Epithelial cell of esophagus (primary cell): ENCODE results near the gene ADGRG2.
A peak's percentile ranks its signal among the peaks of the same experiment; 100 is the strongest.

Experiments
- DNase-seq: peaks from one replicate; pipeline ENCODE4 v3.0.0; 2010; ENCODE audit warnings: low read depth
- H3K4me3 ChIP-seq: 2 replicates; pipeline ENCODE4 v1.5.1; 2011; ENCODE audit warnings: mild to moderate bottlenecking, low read length, control low read depth
- CTCF ChIP-seq: IDR thresholded peaks from 2 replicates; pipeline ENCODE4 v1.5.1; 2011; ENCODE audit warnings: low read depth, mild to moderate bottlenecking, low read length, control low read depth, inconsistent platforms; ENCODE audit not compliant: insufficient read depth; ENCODE audit errors: missing control alignments

Gene ADGRG2

GRCh38 chrX:18964901-18965300, 157.4 kb downstream of the ADGRG2 start:
- H3K4me3 ChIP-seq = no peak overlapping the region
- no peak for TF ChIP-seq CTCF
- DNase-seq = no peak

- TF ChIP-seq CTCF = no peak
- DNase-seq = peak; percentile 11
- H3K4me3 ChIP-seq = no peak overlapping the region
Measured at GRCh38 chrX:18964026-18964425, 158.2 kb downstream of the ADGRG2 start.

GRCh38 chrX:18962329-18962728, 159.9 kb downstream of the ADGRG2 start:
- no peak overlapping the region for H3K4me3 ChIP-seq
- no peak for TF ChIP-seq CTCF
- no peak for DNase-seq

GRCh38 chrX:18961686-18962085, 160.6 kb downstream of the ADGRG2 start:
- no peak overlapping the region for H3K4me3 ChIP-seq
- TF ChIP-seq CTCF = no peak
- no peak for DNase-seq

GRCh38 chrX:18956303-18957032, 165.8 kb downstream of the ADGRG2 start:
- no peak for TF ChIP-seq CTCF
- DNase-seq = no peak
- no peak overlapping the region for H3K4me3 ChIP-seq

GRCh38 chrX:18955676-18956075, 166.6 kb downstream of the ADGRG2 start:
- no peak for DNase-seq
- TF ChIP-seq CTCF = no peak
- H3K4me3 ChIP-seq = no peak overlapping the region

- TF ChIP-seq CTCF = no peak
- DNase-seq = no peak
Measured at GRCh38 chrX:18951032-18951431, 171.2 kb downstream of the ADGRG2 start.

More at GRCh38 chrX:18951032-18951431, 171.2 kb downstream of the ADGRG2 start:
- no peak overlapping the region for H3K4me3 ChIP-seq
